ENCODE data around the gene MRM2. TPM values are rescaled to one million over a fixed set of nuclear protein-coding genes. Genes with fewer than 3 reads are reported as not detected.

The MRM2 gene
- total RNA-seq, 6 experiments from 2014 or later: 9.5 to 14.6 (median 11.5) TPM

- intact Hi-C loops (cut with DNase I): no loop called here
- Histone ChIP-seq H3K4me3 (no peak overlapping the region), H3K27ac (no peak overlapping the region), H3K4me1 (no peaks in the 10 kb centered on the region), H3K36me3 (no peaks in the 10 kb centered on the region), H3K27me3 (no peaks in the 10 kb centered on the region), H3K9me3 (no peaks in the 10 kb centered on the region)
- WGBS (ENCODE audit: insufficient coverage, low coverage, low lambda C conversion rate, missing lambda C conversion rate): 100% methylated on average over 8 of the region's 16 CpGs
- ATAC-seq (no peak), DNase-seq (peak in 1 of 3 donors; percentile 37)
- no peak for TF ChIP-seq POLR2A (IDR thresholded peaks at IDR 0.05)
- TF ChIP-seq, protein P1, sequence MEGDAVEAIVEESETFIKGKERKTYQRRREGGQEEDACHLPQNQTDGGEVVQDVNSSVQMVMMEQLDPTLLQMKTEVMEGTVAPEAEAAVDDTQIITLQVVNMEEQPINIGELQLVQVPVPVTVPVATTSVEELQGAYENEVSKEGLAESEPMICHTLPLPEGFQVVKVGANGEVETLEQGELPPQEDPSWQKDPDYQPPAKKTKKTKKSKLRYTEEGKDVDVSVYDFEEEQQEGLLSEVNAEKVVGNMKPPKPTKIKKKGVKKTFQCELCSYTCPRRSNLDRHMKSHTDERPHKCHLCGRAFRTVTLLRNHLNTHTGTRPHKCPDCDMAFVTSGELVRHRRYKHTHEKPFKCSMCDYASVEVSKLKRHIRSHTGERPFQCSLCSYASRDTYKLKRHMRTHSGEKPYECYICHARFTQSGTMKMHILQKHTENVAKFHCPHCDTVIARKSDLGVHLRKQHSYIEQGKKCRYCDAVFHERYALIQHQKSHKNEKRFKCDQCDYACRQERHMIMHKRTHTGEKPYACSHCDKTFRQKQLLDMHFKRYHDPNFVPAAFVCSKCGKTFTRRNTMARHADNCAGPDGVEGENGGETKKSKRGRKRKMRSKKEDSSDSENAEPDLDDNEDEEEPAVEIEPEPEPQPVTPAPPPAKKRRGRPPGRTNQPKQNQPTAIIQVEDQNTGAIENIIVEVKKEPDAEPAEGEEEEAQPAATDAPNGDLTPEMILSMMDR (IDR thresholded peaks at IDR 0.05): no peak
Measured at GRCh38 chr7:2199528-2199927, 42.5 kb downstream of the MRM2 start.

- TF ChIP-seq, protein P1 (IDR thresholded peaks at IDR 0.05): no peak
- no peak for TF ChIP-seq POLR2A (IDR thresholded peaks at IDR 0.05)
- Histone ChIP-seq H3K27me3 (no peaks in the 10 kb centered on the region), H3K4me1 (no peaks in the 10 kb centered on the region), H3K4me3 (no peak overlapping the region), H3K36me3 (no peaks in the 10 kb centered on the region), H3K9me3 (no peaks in the 10 kb centered on the region), H3K27ac (no peak overlapping the region)
- ATAC-seq: no peak
- intact Hi-C loops (cut with DNase I): no loop called here
- peak in 1 of 3 donors; percentile 35 for DNase-seq
- no CpG with 5 or more reads among the region's 10 CpGs for WGBS (ENCODE audit: insufficient coverage, low coverage, low lambda C conversion rate, missing lambda C conversion rate)
Measured at GRCh38 chr7:2198760-2199159, 43.2 kb downstream of the MRM2 start.

- Histone ChIP-seq H3K9me3 (no peaks in the 10 kb centered on the region), H3K4me1 (no peaks in the 10 kb centered on the region), H3K27ac (no peak overlapping the region), H3K27me3 (no peaks in the 10 kb centered on the region), H3K4me3 (no peak overlapping the region), H3K36me3 (no peaks in the 10 kb centered on the region)
- intact Hi-C loops (cut with DNase I): no loop called here
- ATAC-seq: peak in 1 of 4 donors; percentile 21
- TF ChIP-seq, protein P1 (IDR thresholded peaks at IDR 0.05): no peak
- TF ChIP-seq POLR2A (IDR thresholded peaks at IDR 0.05): no peak
- peak in 1 of 3 donors; percentile 45 for DNase-seq
- WGBS (ENCODE audit: insufficient coverage, low coverage, low lambda C conversion rate, missing lambda C conversion rate): 60% methylated on average over 1 of the region's 15 CpGs
Measured at GRCh38 chr7:2198206-2198605, 43.8 kb downstream of the MRM2 start.

DNA sequence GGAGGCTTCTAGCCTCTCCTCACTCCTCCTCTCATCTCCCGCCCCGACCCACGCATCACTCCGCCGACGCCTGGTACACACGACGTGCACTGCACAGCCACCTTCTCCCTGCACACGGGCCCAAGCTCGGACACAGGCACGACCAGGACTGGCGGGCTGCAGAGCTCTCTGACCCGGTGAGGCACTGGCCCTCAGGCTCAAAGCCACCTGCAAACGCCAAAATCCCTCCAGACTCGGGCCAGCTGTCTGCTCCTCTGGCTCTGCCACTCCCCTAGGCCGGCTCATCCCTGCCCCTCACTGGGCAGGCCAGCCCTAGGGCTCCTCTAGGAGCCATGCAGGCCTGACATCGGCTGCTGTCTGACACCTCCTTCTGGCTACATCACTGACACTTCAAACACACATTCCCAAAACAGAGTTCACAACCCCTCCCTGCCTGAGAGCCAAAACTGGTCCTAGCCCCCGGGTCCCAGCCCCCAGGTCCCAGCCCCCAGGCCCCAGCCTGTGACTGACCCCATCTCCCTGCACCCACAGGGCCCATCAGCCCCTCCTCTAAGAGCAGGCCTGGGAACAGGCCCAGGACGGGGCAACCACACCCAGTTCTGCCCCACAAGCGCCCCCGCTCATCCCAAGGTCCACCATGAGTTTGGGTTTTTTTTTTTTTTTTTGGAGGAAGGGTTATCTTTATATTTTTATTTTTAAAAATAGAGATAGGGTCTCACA, 44.4 kb downstream of the MRM2 start:
- H3K4me1 ChIP-seq: no peaks in the 10 kb centered on the region
- ATAC-seq: peak in 1 of 4 donors; percentile 5
- TF ChIP-seq, protein P1 (IDR thresholded peaks at IDR 0.05): no peak
- TF ChIP-seq POLR2A (IDR thresholded peaks at IDR 0.05): no peak
- intact Hi-C loops (cut with DNase I): no loop called here
- no peaks in the 10 kb centered on the region for H3K36me3 ChIP-seq
- DNase-seq: peak in 1 of 3 donors; percentile 29
- H3K27me3 ChIP-seq: no peaks in the 10 kb centered on the region
- H3K27ac ChIP-seq: no peak overlapping the region
- 87% methylated on average over 6 of the region's 21 CpGs for WGBS (ENCODE audit: insufficient coverage, low coverage, low lambda C conversion rate, missing lambda C conversion rate)
- H3K4me3 ChIP-seq: no peak overlapping the region
- no peaks in the 10 kb centered on the region for H3K9me3 ChIP-seq

Data from right lobe of liver (tissue), 6 donors.